ENCODE data around the gene SUSD1.

Gene SUSD1

DNA sequence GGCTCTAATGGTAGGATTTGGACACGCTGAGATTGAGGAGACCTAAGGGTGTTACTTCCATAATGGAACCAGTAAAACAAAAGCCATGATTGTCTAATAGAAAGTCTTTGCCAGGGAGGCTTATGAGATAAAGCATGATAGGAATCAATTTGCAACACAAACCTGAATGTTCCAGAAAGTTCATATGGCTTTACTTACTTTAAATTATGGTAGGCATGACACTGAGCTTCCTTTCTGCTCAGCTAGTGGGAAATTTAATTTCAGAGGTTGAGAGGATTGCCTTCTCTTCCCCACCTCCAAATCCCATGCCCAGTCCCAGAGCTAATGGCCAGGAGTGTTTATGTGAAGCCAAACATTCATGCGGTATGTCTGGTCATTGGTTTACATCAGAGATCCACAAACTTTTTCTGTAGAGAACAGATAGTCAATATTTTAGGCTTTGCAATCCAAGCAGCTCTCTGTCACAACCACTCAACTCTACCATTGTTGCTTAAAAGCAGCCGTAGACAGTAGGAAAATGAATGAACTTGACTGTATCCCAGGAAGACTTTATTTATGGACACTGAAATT, 164.0 kb downstream of the SUSD1 start:
- TF ChIP-seq SIN3A (IDR thresholded peaks at IDR 0.05; ENCODE audit: borderline replicate concordance, insufficient read depth, low read length): no peak
- no peak for TF ChIP-seq FOXP2 (optimal IDR thresholded peaks at IDR 0.05; ENCODE audit: borderline replicate concordance, extremely low read depth, extremely low read length, insufficient read depth)
- no peak for TF ChIP-seq TAF1 (IDR thresholded peaks at IDR 0.05; ENCODE audit: borderline replicate concordance, insufficient read depth, low read length)
- TF ChIP-seq, protein P1, sequence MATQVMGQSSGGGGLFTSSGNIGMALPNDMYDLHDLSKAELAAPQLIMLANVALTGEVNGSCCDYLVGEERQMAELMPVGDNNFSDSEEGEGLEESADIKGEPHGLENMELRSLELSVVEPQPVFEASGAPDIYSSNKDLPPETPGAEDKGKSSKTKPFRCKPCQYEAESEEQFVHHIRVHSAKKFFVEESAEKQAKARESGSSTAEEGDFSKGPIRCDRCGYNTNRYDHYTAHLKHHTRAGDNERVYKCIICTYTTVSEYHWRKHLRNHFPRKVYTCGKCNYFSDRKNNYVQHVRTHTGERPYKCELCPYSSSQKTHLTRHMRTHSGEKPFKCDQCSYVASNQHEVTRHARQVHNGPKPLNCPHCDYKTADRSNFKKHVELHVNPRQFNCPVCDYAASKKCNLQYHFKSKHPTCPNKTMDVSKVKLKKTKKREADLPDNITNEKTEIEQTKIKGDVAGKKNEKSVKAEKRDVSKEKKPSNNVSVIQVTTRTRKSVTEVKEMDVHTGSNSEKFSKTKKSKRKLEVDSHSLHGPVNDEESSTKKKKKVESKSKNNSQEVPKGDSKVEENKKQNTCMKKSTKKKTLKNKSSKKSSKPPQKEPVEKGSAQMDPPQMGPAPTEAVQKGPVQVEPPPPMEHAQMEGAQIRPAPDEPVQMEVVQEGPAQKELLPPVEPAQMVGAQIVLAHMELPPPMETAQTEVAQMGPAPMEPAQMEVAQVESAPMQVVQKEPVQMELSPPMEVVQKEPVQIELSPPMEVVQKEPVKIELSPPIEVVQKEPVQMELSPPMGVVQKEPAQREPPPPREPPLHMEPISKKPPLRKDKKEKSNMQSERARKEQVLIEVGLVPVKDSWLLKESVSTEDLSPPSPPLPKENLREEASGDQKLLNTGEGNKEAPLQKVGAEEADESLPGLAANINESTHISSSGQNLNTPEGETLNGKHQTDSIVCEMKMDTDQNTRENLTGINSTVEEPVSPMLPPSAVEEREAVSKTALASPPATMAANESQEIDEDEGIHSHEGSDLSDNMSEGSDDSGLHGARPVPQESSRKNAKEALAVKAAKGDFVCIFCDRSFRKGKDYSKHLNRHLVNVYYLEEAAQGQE (IDR thresholded peaks at IDR 0.05; ENCODE audit: insufficient read depth in 1 of 2, low read depth in 2 of 2, low read length in 2 of 2): no peak

GRCh38 chr9:112010537-112010936, 164.6 kb downstream of the SUSD1 start:
- TF ChIP-seq, protein P1 (IDR thresholded peaks at IDR 0.05; ENCODE audit: insufficient read depth in 1 of 2, low read depth in 2 of 2, low read length in 2 of 2): no peak
- no peak for TF ChIP-seq FOXP2 (optimal IDR thresholded peaks at IDR 0.05; ENCODE audit: borderline replicate concordance, extremely low read depth, extremely low read length, insufficient read depth)
- no peak for TF ChIP-seq SIN3A (IDR thresholded peaks at IDR 0.05; ENCODE audit: borderline replicate concordance, insufficient read depth, low read length)
- no peak for TF ChIP-seq POLR2AphosphoS5 (IDR thresholded peaks at IDR 0.05; ENCODE audit: low read depth, low read length)
- no peak for TF ChIP-seq TAF1 (IDR thresholded peaks at IDR 0.05; ENCODE audit: borderline replicate concordance, insufficient read depth, low read length)

- TF ChIP-seq, protein P1 (IDR thresholded peaks at IDR 0.05; ENCODE audit: insufficient read depth in 1 of 2, low read depth in 2 of 2, low read length in 2 of 2): no peak
- TF ChIP-seq FOXP2 (optimal IDR thresholded peaks at IDR 0.05; ENCODE audit: borderline replicate concordance, extremely low read depth, extremely low read length, insufficient read depth): no peak
- no peak for TF ChIP-seq TAF1 (IDR thresholded peaks at IDR 0.05; ENCODE audit: borderline replicate concordance, insufficient read depth, low read length)
- no peak for TF ChIP-seq SIN3A (IDR thresholded peaks at IDR 0.05; ENCODE audit: borderline replicate concordance, insufficient read depth, low read length)
- no peak for TF ChIP-seq POLR2AphosphoS5 (IDR thresholded peaks at IDR 0.05; ENCODE audit: low read depth, low read length)
Measured at GRCh38 chr9:112009656-112010055, 165.4 kb downstream of the SUSD1 start.

GRCh38 chr9:112007575-112008240, 167.4 kb downstream of the SUSD1 start:
- TF ChIP-seq POLR2AphosphoS5 (IDR thresholded peaks at IDR 0.05; ENCODE audit: low read depth, low read length): no peak
- TF ChIP-seq FOXP2 (optimal IDR thresholded peaks at IDR 0.05; ENCODE audit: borderline replicate concordance, extremely low read depth, extremely low read length, insufficient read depth): no peak
- TF ChIP-seq, protein P1 (IDR thresholded peaks at IDR 0.05; ENCODE audit: insufficient read depth in 1 of 2, low read depth in 2 of 2, low read length in 2 of 2): no peak
- no peak for TF ChIP-seq SIN3A (IDR thresholded peaks at IDR 0.05; ENCODE audit: borderline replicate concordance, insufficient read depth, low read length)
- TF ChIP-seq TAF1 (IDR thresholded peaks at IDR 0.05; ENCODE audit: borderline replicate concordance, insufficient read depth, low read length): no peak

Data from PFSK-1 (cell line).